ENCODE data around the gene ITK. TPM values are rescaled to one million over a fixed set of nuclear protein-coding genes. Genes with fewer than 3 reads are reported as not detected.

ITK gene
- total RNA-seq, 5 donors from 2014 or later (not counting 1 experiment from before 2014, with no cell fraction given): 286 to 466 (median 338) TPM

DNA sequence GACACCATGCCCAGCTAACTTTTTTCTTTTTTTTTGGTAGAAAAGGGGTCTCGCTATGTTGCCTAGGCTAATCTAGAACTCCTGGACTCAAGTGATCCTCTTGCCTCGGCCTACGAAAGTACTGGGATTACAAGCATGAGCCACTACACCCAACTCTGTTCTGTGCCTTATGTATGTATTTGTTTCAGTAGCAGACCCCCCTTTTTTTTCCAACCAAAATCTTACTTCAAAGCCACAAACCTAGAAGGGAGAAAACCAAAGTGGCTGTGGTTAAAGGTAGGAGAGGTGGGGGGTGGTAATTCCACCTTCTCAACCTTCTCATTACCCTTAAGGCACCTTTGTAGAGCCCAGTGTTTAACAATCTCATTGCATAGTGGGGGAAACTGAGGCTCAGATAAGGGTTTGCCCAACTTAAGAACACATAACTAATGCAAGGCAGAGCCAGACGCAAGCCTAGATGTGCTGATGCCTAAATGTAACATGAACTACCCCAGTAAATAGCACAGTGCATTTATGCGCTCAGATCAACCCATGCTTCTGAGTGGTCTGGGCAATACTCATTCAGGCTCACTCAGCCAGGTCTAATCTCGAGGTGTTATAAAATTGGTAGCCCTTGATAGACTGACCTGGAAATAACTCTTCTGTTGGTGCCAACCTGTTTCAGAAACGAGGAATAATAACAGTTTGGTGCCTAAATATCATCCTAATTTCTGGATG, 33.0 kb downstream of the ITK start:
- H3K27ac Mint-ChIP-seq: peak overlapping the region; percentile 94 to 97
- H3K36me3 Mint-ChIP-seq: peaks cover 85% of the 10 kb centered on the region
- CTCF ChIA-PET: interaction anchor here in 1 of 2 donors (0.5 to 0.7 kb wide), 3 partner anchors 28 to 72 kb away, joined by 3 to 4 read pairs (median 3); no protein-coding TSS in a partner anchor
- Histone ChIP-seq H3K36me3 (ENCODE audit: control insufficient read depth in 2 of 2, extremely low read depth in 1 of 2, insufficient read depth in 1 of 2, low read length in 1 of 2) (peaks cover 14 to 92% of the 10 kb centered on the region in 2 donors), H3K4me1 (ENCODE audit: control insufficient read depth in 1 of 2, extremely low read depth in 1 of 2, insufficient read depth in 2 of 2, low read length in 2 of 2) (peaks cover 74 to 94% of the 10 kb centered on the region in 2 experiments), H3K4me3 (ENCODE audit: control insufficient read depth in 1 of 2, extremely low read depth in 1 of 2, low read length in 1 of 2) (peak overlapping the region in 1 of 2 donors; percentile 12), H3K27me3 (replicated peaks in 1 of 2; ENCODE audit: control insufficient read depth in 2 of 2, extremely low read depth in 1 of 2, insufficient read depth in 2 of 2, low read length in 1 of 2) (no peaks in the 10 kb centered on the region), H3K9me3 (no peaks in the 10 kb centered on the region), H3K27ac (ENCODE audit: low read length) (peak overlapping the region; percentile 76)
- peak in 1 of 4 experiments; percentile 6 for ATAC-seq (replicated peaks in 1 of 4)
- 89% methylated on average over 3 of the region's 7 CpGs for WGBS (ENCODE audit: insufficient coverage)
- peaks cover 94 to 97% (median 97%) of the 10 kb centered on the region in 3 donors for H3K4me1 Mint-ChIP-seq
- POLR2A ChIA-PET: interaction anchor here in 1 of 2 donors (0.6 to 1.1 kb wide), 2 partner anchors 33 to 279 kb away, joined by 3 to 5 read pairs; partner anchors contain the start of gene ITK
- peak in 1 of 35 experiments; percentile 49 for DNase-seq
- H3K9me3 Mint-ChIP-seq: no peaks in the 10 kb centered on the region
- no peaks in the 10 kb centered on the region for H3K27me3 Mint-ChIP-seq
- H3K4me3 Mint-ChIP-seq: peak overlapping the region in 2 of 3 donors; percentile 11 to 60

DNA sequence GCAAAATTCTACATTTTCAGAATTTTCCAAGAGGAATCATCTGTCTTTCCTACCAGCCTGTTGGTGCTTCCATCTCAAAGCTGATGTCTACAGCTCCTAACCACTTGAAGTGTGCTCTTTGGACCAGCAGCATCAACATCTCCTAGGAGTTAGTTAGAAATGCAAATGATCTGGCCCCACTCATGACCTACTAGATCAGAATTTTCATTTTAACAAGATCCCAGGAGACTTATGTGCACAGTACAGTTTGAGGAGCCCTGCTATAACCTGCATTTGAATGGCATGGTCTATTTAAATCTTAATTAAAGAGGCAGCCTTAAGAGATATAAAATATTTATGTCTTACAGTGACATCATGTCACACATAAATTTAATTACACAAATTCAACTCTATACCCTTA, 33.8 kb downstream of the ITK start:
- Histone ChIP-seq H3K4me3 (ENCODE audit: control insufficient read depth in 1 of 2, extremely low read depth in 1 of 2, low read length in 1 of 2) (no peak overlapping the region), H3K9me3 (no peaks in the 10 kb centered on the region), H3K27ac (ENCODE audit: low read length) (peak overlapping the region; percentile 76), H3K4me1 (ENCODE audit: control insufficient read depth in 1 of 2, extremely low read depth in 1 of 2, insufficient read depth in 2 of 2, low read length in 2 of 2) (peaks cover 77 to 94% of the 10 kb centered on the region in 2 experiments), H3K36me3 (ENCODE audit: control insufficient read depth in 2 of 2, extremely low read depth in 1 of 2, insufficient read depth in 1 of 2, low read length in 1 of 2) (peaks cover 18 to 91% of the 10 kb centered on the region in 2 donors), H3K27me3 (replicated peaks in 1 of 2; ENCODE audit: control insufficient read depth in 2 of 2, extremely low read depth in 1 of 2, insufficient read depth in 2 of 2, low read length in 1 of 2) (no peaks in the 10 kb centered on the region)
- H3K36me3 Mint-ChIP-seq: peaks cover 87% of the 10 kb centered on the region
- H3K4me3 Mint-ChIP-seq: peak overlapping the region in 2 of 3 donors; percentile 22 to 60
- H3K4me1 Mint-ChIP-seq: peaks cover 97% of the 10 kb centered on the region in 3 donors
- ATAC-seq (replicated peaks in 1 of 4) (no peak), DNase-seq (no peak)
- POLR2A ChIA-PET: interaction anchor here in 1 of 2 donors (1.1 kb wide), 1 partner anchor 34 kb away, joined by 3 read pairs; the partner anchor contains the start of gene ITK
- CTCF ChIA-PET: interaction anchor here in 1 of 2 donors (0.5 kb wide), 1 partner anchor 60 kb away, joined by 4 read pairs; no protein-coding TSS in a partner anchor
- no peaks in the 10 kb centered on the region for H3K9me3 Mint-ChIP-seq
- H3K27ac Mint-ChIP-seq: peak overlapping the region; percentile 94 to 97
- H3K27me3 Mint-ChIP-seq: no peaks in the 10 kb centered on the region

- Mint-ChIP-seq H3K4me1 (peaks cover 97 to 100% (median 97%) of the 10 kb centered on the region in 3 donors), H3K9me3 (no peaks in the 10 kb centered on the region), H3K27me3 (no peaks in the 10 kb centered on the region), H3K27ac (peak overlapping the region; percentile 94 to 97), H3K4me3 (peak overlapping the region; percentile 22 to 60 (median 29)), H3K36me3 (peaks cover 87% of the 10 kb centered on the region)
- Histone ChIP-seq H3K4me1 (ENCODE audit: control insufficient read depth in 1 of 2, extremely low read depth in 1 of 2, insufficient read depth in 2 of 2, low read length in 2 of 2) (peaks cover 77 to 94% of the 10 kb centered on the region in 2 experiments), H3K36me3 (ENCODE audit: control insufficient read depth in 2 of 2, extremely low read depth in 1 of 2, insufficient read depth in 1 of 2, low read length in 1 of 2) (peaks cover 18 to 91% of the 10 kb centered on the region in 2 donors), H3K4me3 (ENCODE audit: control insufficient read depth in 1 of 2, extremely low read depth in 1 of 2, low read length in 1 of 2) (peak overlapping the region in 1 of 2 donors; percentile 14), H3K9me3 (no peaks in the 10 kb centered on the region), H3K27me3 (replicated peaks in 1 of 2; ENCODE audit: control insufficient read depth in 2 of 2, extremely low read depth in 1 of 2, insufficient read depth in 2 of 2, low read length in 1 of 2) (no peaks in the 10 kb centered on the region), H3K27ac (ENCODE audit: low read length) (peak overlapping the region; percentile 76)
- ChIA-PET CTCF (interaction anchor here in 1 of 2 donors (0.6 kb wide), 1 partner anchor 35 kb away, joined by 3 read pairs; no protein-coding TSS in a partner anchor), POLR2A (interaction anchor here in 1 of 2 donors (0.6 kb wide), 1 partner anchor 32 kb away, joined by 3 read pairs; no protein-coding TSS in a partner anchor)
- DNase-seq: peak in 6 of 35 experiments; percentile 9 to 78 (median 34)
- ATAC-seq (replicated peaks in 1 of 4): peak; percentile 53 to 56 (median 54)
- 20% methylated on average over 5 of the region's 10 CpGs for WGBS (ENCODE audit: insufficient coverage)
Measured at GRCh38 chr5:157214861-157215513, 34.3 kb downstream of the ITK start.

DNA sequence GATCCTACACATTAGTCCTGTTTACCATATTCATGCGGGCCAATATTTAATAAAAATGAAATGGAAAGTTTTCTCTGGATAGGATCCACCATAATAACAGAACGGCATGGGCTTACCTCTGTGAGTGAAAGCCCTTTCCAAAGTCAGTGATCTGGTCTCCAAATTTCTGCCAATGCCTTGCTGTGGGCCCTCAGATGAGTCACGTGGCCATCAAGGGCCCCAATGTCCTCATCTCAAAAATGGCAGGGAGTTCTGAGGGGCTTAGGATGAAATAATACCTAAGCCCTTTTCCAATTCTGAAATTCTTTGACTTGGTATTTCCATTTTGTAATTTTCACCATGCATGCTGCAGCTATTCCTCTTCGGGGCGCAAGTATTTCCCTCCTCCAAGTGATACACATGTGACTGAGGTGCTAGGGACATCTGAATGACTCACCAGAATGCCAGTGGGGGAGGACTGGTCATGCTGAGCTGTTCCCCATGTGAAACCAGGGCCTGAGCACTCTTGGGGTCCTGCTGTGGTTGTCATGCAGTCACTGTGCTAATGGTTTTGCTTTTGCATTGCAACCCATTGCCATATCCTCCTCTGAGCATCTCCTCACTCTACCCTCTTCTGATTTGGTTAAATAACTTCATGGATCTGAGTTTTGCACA, 35.0 kb downstream of the ITK start:
- WGBS (ENCODE audit: insufficient coverage): 50% methylated on average over 2 of the region's 5 CpGs
- ATAC-seq (replicated peaks in 1 of 4): no peak
- CTCF ChIA-PET: interaction anchor here in 1 of 2 donors (0.6 kb wide), 1 partner anchor 35 kb away, joined by 3 read pairs; no protein-coding TSS in a partner anchor
- Mint-ChIP-seq H3K9me3 (no peaks in the 10 kb centered on the region), H3K4me1 (peaks cover 98 to 100% (median 99%) of the 10 kb centered on the region in 3 donors), H3K27ac (peak overlapping the region; percentile 94 to 97), H3K4me3 (peak overlapping the region; percentile 22 to 60 (median 29)), H3K27me3 (no peaks in the 10 kb centered on the region), H3K36me3 (peaks cover 88% of the 10 kb centered on the region)
- Histone ChIP-seq H3K9me3 (no peaks in the 10 kb centered on the region), H3K27ac (ENCODE audit: low read length) (peak overlapping the region; percentile 76), H3K4me1 (ENCODE audit: control insufficient read depth in 1 of 2, extremely low read depth in 1 of 2, insufficient read depth in 2 of 2, low read length in 2 of 2) (peaks cover 80 to 98% of the 10 kb centered on the region in 2 experiments), H3K4me3 (ENCODE audit: control insufficient read depth in 1 of 2, extremely low read depth in 1 of 2, low read length in 1 of 2) (no peak overlapping the region), H3K36me3 (ENCODE audit: control insufficient read depth in 2 of 2, extremely low read depth in 1 of 2, insufficient read depth in 1 of 2, low read length in 1 of 2) (peaks cover 18 to 94% of the 10 kb centered on the region in 2 donors), H3K27me3 (replicated peaks in 1 of 2; ENCODE audit: control insufficient read depth in 2 of 2, extremely low read depth in 1 of 2, insufficient read depth in 2 of 2, low read length in 1 of 2) (no peaks in the 10 kb centered on the region)
- DNase-seq: peak in 1 of 35 experiments; percentile 29
- POLR2A ChIA-PET: interaction anchor here in 1 of 2 donors (0.6 kb wide), 1 partner anchor 32 kb away, joined by 3 read pairs; no protein-coding TSS in a partner anchor

DNA sequence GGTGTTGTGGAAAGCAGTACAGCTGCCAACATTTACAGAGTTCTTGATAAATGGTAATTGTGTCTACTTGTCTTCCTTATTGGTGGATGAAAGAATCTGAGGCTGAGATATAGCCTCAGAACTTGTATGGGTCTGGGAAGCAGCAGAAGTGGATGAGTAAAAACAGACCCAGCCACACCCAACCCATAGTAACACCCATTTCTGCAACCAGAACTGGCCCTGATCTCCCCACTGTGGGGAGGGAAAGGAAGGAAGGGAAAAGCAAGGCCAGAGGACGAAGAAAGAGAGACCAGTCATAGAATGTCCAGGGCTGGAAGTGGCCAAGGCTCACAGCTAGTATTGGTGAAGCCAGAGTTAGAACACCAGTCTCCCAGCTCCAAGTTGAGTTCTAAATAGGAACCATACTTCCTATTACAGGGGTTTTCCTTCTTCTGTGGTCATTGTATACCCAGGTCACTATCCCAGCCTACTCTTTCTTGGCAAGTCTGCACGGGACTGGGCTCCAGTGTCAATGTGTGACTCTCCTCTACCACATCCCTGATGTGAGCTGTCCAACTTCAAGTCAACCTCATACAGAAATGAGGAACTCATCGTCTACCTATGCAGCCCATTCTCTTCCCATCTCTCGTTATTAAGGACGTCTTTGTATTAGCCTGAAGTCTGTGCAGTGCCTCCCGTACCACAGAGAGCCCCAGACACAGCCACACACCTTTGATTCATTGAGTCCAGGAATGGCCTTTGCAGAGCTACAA, 35.9 kb downstream of the ITK start:
- Mint-ChIP-seq H3K27ac (peak overlapping the region; percentile 94 to 97), H3K9me3 (no peaks in the 10 kb centered on the region), H3K4me1 (peaks cover 95 to 99% (median 96%) of the 10 kb centered on the region in 3 donors), H3K36me3 (peaks cover 86% of the 10 kb centered on the region), H3K4me3 (peak overlapping the region; percentile 60 to 72 (median 64)), H3K27me3 (no peaks in the 10 kb centered on the region)
- ATAC-seq (replicated peaks in 1 of 4) (no peak), DNase-seq (peak in 1 of 35 experiments; percentile 33)
- ChIA-PET POLR2A (interaction anchor here in 1 of 2 donors (0.6 to 1.4 kb wide), 5 partner anchors 11 to 74 kb away, joined by 3 to 5 read pairs (median 4); partner anchors contain the start of genes ITK and MED7), CTCF (interaction anchor here in 1 of 2 donors (0.6 to 2.8 kb wide), 3 partner anchors 13 to 507 kb away, joined by 3 to 8 read pairs (median 3); no protein-coding TSS in a partner anchor)
- Histone ChIP-seq H3K36me3 (ENCODE audit: control insufficient read depth in 2 of 2, extremely low read depth in 1 of 2, insufficient read depth in 1 of 2, low read length in 1 of 2) (peaks cover 18 to 94% of the 10 kb centered on the region in 2 donors), H3K4me1 (ENCODE audit: control insufficient read depth in 1 of 2, extremely low read depth in 1 of 2, insufficient read depth in 2 of 2, low read length in 2 of 2) (peaks cover 86 to 100% of the 10 kb centered on the region in 2 experiments), H3K27me3 (replicated peaks in 1 of 2; ENCODE audit: control insufficient read depth in 2 of 2, extremely low read depth in 1 of 2, insufficient read depth in 2 of 2, low read length in 1 of 2) (no peaks in the 10 kb centered on the region), H3K4me3 (ENCODE audit: control insufficient read depth in 1 of 2, extremely low read depth in 1 of 2, low read length in 1 of 2) (peak overlapping the region in 1 of 2 donors; percentile 23), H3K9me3 (no peaks in the 10 kb centered on the region), H3K27ac (ENCODE audit: low read length) (peak overlapping the region; percentile 76)
- 53% methylated on average over 5 of the region's 6 CpGs for WGBS (ENCODE audit: insufficient coverage)
